ENCODE measurements around the gene MAP3K7CL. TPM values are rescaled to one million over a fixed set of nuclear protein-coding genes. Genes with fewer than 3 reads are reported as not detected.

The MAP3K7CL gene
- total RNA-seq, 1 donor from 2014 or later: 11.4 TPM

DNA sequence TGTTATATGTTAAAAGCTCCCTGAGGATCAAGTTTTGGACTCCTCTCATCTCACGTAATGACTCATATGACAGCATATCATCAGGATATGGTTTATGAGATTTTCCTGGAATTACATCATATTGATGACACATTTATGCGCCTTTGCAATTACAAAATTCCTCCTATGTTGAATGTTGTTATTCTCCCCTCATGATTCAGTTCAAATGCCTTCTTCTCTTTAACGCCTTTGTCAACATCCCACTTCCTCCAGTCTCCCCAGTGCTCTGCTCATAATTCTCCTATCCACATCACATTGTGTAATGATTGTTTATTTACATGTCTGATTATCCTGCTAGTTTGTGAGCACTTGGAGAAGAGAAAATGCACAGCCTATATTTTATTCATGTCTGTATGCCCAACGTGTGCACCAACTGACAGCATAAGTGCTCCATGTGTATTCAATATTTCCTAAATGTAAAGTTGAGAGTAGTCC lies 87.4 kb downstream of the MAP3K7CL start:
- TF ChIP-seq, protein P1, sequence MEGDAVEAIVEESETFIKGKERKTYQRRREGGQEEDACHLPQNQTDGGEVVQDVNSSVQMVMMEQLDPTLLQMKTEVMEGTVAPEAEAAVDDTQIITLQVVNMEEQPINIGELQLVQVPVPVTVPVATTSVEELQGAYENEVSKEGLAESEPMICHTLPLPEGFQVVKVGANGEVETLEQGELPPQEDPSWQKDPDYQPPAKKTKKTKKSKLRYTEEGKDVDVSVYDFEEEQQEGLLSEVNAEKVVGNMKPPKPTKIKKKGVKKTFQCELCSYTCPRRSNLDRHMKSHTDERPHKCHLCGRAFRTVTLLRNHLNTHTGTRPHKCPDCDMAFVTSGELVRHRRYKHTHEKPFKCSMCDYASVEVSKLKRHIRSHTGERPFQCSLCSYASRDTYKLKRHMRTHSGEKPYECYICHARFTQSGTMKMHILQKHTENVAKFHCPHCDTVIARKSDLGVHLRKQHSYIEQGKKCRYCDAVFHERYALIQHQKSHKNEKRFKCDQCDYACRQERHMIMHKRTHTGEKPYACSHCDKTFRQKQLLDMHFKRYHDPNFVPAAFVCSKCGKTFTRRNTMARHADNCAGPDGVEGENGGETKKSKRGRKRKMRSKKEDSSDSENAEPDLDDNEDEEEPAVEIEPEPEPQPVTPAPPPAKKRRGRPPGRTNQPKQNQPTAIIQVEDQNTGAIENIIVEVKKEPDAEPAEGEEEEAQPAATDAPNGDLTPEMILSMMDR (IDR thresholded peaks at IDR 0.05): no peak
- H3K4me3 Mint-ChIP-seq: no peak overlapping the region
- H3K4me1 Mint-ChIP-seq: no peaks in the 10 kb centered on the region
- no peaks in the 10 kb centered on the region for H3K9me3 Mint-ChIP-seq
- H3K27me3 Mint-ChIP-seq: no peaks in the 10 kb centered on the region
- DNase-seq (no peak), ATAC-seq (ENCODE audit: low read depth) (no peak)
- H3K36me3 Mint-ChIP-seq (ENCODE audit: low read depth): no peaks in the 10 kb centered on the region
- intact Hi-C loops (cut with micrococcal nuclease): no loop called here
- H3K27ac Mint-ChIP-seq: no peak overlapping the region
- ChIA-PET POLR2A (interaction anchor here (0.6 to 0.7 kb wide), 2 partner anchors 9 to 91 kb away, joined by 4 read pairs; no protein-coding TSS in a partner anchor), CTCF (no interaction called here)

DNA sequence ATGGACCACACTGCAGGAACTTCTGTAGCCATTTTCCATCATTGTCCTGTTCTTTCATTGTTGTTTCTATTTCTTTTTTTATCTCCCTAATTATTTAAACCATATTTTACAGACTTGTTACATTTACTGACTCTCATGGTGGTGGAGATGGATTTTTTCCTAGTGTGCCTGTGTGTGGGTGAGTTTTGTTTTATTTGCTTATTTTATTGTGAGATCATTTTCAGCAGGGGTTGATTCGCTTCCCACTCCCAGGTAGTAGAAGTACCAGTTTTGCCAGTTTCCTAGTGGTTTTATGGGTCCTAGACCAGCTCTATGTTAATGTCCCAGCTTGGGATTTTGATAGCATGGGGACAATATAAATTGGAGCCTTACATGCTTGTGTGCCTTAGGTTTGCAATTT lies 88.3 kb downstream of the MAP3K7CL start:
- no peaks in the 10 kb centered on the region for H3K4me1 Mint-ChIP-seq
- no peak overlapping the region for H3K4me3 Mint-ChIP-seq
- TF ChIP-seq, protein P1 (IDR thresholded peaks at IDR 0.05): no peak
- ATAC-seq (ENCODE audit: low read depth) (no peak), DNase-seq (no peak)
- intact Hi-C loops (cut with micrococcal nuclease): no loop called here
- ChIA-PET POLR2A (no interaction called here), CTCF (interaction anchor here (0.7 kb wide), 1 partner anchor 153 kb away, joined by 3 read pairs; no protein-coding TSS in a partner anchor)
- no peak overlapping the region for H3K27ac Mint-ChIP-seq
- no peaks in the 10 kb centered on the region for H3K36me3 Mint-ChIP-seq (ENCODE audit: low read depth)
- no peaks in the 10 kb centered on the region for H3K9me3 Mint-ChIP-seq
- H3K27me3 Mint-ChIP-seq: no peaks in the 10 kb centered on the region

DNA sequence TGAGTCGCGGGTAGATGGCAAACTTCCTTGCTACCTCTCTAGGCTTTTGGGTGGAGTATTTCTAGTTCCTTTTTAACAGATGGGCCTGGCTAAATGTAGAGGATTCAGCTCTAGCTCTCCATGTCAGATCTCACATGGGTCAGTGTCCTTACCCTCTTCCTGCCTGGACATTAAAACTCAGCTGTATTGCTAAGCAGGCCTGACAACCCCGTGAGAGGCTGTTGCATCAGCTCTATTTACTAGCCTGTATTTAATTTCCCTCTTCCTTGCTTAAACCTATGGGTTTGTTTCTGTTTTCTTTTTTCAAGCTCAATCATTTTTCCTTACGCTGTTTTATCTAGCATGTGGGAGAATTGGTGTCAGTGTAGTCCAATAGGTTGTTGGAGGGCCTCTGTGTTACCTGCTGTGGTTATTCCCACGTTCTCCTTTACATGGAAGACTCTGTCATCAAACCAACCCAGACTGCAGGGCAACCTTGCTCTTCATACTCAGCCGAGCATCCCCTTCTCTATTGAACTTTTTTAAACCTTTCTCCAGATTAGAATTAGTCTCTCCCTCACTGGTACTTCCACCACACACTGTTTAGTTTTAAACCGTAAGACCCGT lies 88.8 kb downstream of the MAP3K7CL start:
- ChIA-PET POLR2A (interaction anchor here (0.5 kb wide), 1 partner anchor 20 kb away, joined by 3 read pairs; no protein-coding TSS in a partner anchor), CTCF (interaction anchor here (0.7 kb wide), 1 partner anchor 153 kb away, joined by 3 read pairs; no protein-coding TSS in a partner anchor)
- no peaks in the 10 kb centered on the region for H3K27me3 Mint-ChIP-seq
- H3K4me1 Mint-ChIP-seq: no peaks in the 10 kb centered on the region
- ATAC-seq (ENCODE audit: low read depth) (no peak), DNase-seq (no peak)
- TF ChIP-seq, protein P1 (IDR thresholded peaks at IDR 0.05): no peak
- H3K9me3 Mint-ChIP-seq: no peaks in the 10 kb centered on the region
- intact Hi-C loops (cut with micrococcal nuclease): no loop called here
- no peak overlapping the region for H3K4me3 Mint-ChIP-seq
- H3K36me3 Mint-ChIP-seq (ENCODE audit: low read depth): no peaks in the 10 kb centered on the region
- no peak overlapping the region for H3K27ac Mint-ChIP-seq

DNA sequence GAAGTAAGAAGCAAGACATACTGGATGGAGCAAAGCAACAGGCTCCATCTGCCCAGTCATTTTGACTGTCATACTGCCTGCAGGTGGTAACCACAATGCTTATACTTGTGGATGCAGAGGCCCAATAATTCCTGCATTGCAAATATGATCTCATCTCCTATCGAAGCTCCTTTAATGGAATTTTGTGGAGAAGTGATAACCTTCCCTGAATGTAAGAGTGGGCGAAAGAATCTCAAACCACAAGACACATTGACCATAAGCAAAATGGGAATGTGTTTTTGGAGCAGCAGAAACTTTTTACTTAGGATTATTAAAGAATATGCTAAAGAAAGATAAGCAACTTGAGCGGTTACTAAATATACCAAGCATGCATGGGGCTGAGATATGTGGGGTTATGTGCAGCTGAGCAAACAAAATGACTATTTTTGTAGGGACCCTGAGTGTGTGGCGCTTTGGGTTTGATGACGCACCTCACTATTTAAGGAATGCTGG lies 90.9 kb downstream of the MAP3K7CL start:
- Mint-ChIP-seq H3K4me1 (no peaks in the 10 kb centered on the region), H3K9me3 (peaks cover 3% of the 10 kb centered on the region), H3K36me3 (ENCODE audit: low read depth) (no peaks in the 10 kb centered on the region), H3K27me3 (no peaks in the 10 kb centered on the region), H3K4me3 (no peak overlapping the region), H3K27ac (no peak overlapping the region)
- DNase-seq (no peak), ATAC-seq (ENCODE audit: low read depth) (no peak)
- ChIA-PET POLR2A (no interaction called here), CTCF (no interaction called here)
- TF ChIP-seq, protein P1 (IDR thresholded peaks at IDR 0.05): no peak
- intact Hi-C loops (cut with micrococcal nuclease): no loop called here

DNA sequence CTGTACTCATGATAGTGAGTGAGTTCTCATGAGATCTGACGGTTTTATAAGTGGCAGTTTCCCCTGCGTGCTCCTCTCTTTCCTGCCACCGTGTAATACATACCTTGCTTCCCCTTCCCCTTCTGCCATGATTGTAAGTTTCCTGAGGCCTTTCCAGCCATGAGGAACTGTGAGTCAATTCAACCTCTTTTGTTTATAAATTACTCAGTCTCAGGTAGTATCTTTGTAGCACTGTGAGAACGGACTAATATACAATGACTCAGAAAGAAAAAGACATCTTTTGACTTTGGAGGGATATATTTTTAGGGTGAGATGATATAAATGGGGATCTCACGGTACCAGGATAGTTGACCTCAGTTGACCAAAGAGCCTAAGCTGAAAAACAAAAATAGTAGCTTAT lies 93.6 kb downstream of the MAP3K7CL start:
- intact Hi-C loops (cut with micrococcal nuclease): no loop called here
- ATAC-seq (ENCODE audit: low read depth): no peak
- Mint-ChIP-seq H3K36me3 (ENCODE audit: low read depth) (no peaks in the 10 kb centered on the region), H3K27ac (peak overlapping the region; percentile 19), H3K4me3 (no peak overlapping the region), H3K27me3 (no peaks in the 10 kb centered on the region), H3K9me3 (peaks cover 3% of the 10 kb centered on the region), H3K4me1 (peaks cover 12% of the 10 kb centered on the region)
- DNase-seq: no peak
- ChIA-PET POLR2A (no interaction called here), CTCF (no interaction called here)
- TF ChIP-seq, protein P1 (IDR thresholded peaks at IDR 0.05): no peak

Other genes with a start within 250 kb of the MAP3K7CL start
- 22.5 and 25.8 TPM in 2 replicates for gene LTN1, start 137.8 kb upstream of the MAP3K7CL start, total RNA-seq
- gene RWDD2B, start 111.3 kb upstream of the MAP3K7CL start, total RNA-seq: 11.1 and 11.9 TPM in 2 replicates
- gene USP16, start 106.0 kb upstream of the MAP3K7CL start, total RNA-seq: 53.2 and 54.6 TPM in 2 replicates
- gene CCT8, start 57.0 kb upstream of the MAP3K7CL start, total RNA-seq: 170 and 179 TPM in 2 replicates
- 141 and 152 TPM in 2 replicates for gene BACH1, start 168.3 kb downstream of the MAP3K7CL start, total RNA-seq